ENCODE data around the gene NLRP12.

GRCh38 chr19:53865523-53865917 is 41.4 kb upstream of the NLRP12 start:
- TF ChIP-seq CTCF (conservative IDR thresholded peaks at IDR 0.05 in 1 of 2, IDR thresholded peaks at IDR 0.05 in 1 of 2; ENCODE audit: extremely low read depth in 1 of 2, insufficient read depth in 1 of 2, low read depth in 1 of 2, low read length in 2 of 2) (no peak), EZH2 (IDR thresholded peaks at IDR 0.05; ENCODE audit: borderline replicate concordance, low read length) (no peak)

Measured in mammary epithelial cell (primary cell).